Activated CD8-positive, alpha-beta T cell treated with anti-CD3 and anti-CD28 coated beads for 36 hours (primary cell): ENCODE data around the gene HAUS2. TPM values are rescaled to one million over a fixed set of nuclear protein-coding genes. Genes with fewer than 3 reads are reported as not detected.

Source experiments
- ATAC-seq: fragments of 200-7000 bp; cut with Tn5 transposase; one replicate; pipeline ENCODE4 v1.10.0; 2021; ENCODE audit warnings: mild to moderate bottlenecking, moderate library complexity
- CTCF ChIA-PET: fragments of 350-600 bp; sonication (Branson Sonifier 250); formaldehyde crosslinking; loops from one replicate; lab custom pipeline; 2021; ENCODE audit warnings: antibody characterized with exemption; lab: Charles Lee
- POLR2A ChIA-PET: fragments of 350-600 bp; sonication (Branson Sonifier 250); formaldehyde crosslinking; loops from one replicate; lab custom pipeline; 2021; ENCODE audit warnings: antibody characterized with exemption; lab: Charles Lee
- DNase-seq: peaks from one replicate; pipeline ENCODE4 v3.0.0-alpha.2; 2020
- H3K27ac Mint-ChIP-seq: one replicate; pipeline ENCODE4 v1.8.0; 2021; ENCODE audit warnings: mild to moderate bottlenecking, mixed read lengths
- H3K27me3 Mint-ChIP-seq: one replicate; pipeline ENCODE4 v1.8.0; 2021; ENCODE audit warnings: mixed read lengths
- H3K36me3 Mint-ChIP-seq: one replicate; pipeline ENCODE4 v1.8.0; 2021; ENCODE audit warnings: low read depth, mixed read lengths
- H3K4me1 Mint-ChIP-seq: one replicate; pipeline ENCODE4 v1.8.0; 2021; ENCODE audit warnings: low read depth, mixed read lengths
- H3K4me3 Mint-ChIP-seq: one replicate; pipeline ENCODE4 v1.8.0; 2021; ENCODE audit warnings: mild to moderate bottlenecking, moderate library complexity, mixed read lengths
- H3K9me3 Mint-ChIP-seq: one replicate; pipeline ENCODE4 v1.8.0; 2021; ENCODE audit warnings: mixed read lengths
- CTCF ChIP-seq: fragments of 200-600 bp; IDR thresholded peaks from one replicate; pipeline ENCODE4 v1.8.0; 2022; ENCODE audit warnings: antibody characterized with exemption, mild to moderate bottlenecking
- intact Hi-C: fragments of 100-400 bp; cut with micrococcal nuclease; formaldehyde crosslinking; loops from one replicate; pipeline ENCODE4 v1.10.0; 2022
- total RNA-seq, 2 experiments: library from RNA; stranded (reverse); gene quantifications; one replicate each; pipeline ENCODE4 v1.2.3, GENCODE V29; 2021

HAUS2 gene
- total RNA-seq, 2 experiments from 2014 or later, result 45.3 to 48.8 TPM

GRCh38 chr15:42523331-42523730 is 25.3 kb upstream of the HAUS2 start:
- CTCF ChIA-PET, result no interaction called here
- Mint-ChIP-seq H3K27ac (no peak overlapping the region), H3K27me3 (no peaks in the 10 kb centered on the region), H3K4me3 (no peak overlapping the region), H3K4me1 (no peaks in the 10 kb centered on the region), H3K36me3 (peaks cover 11% of the 10 kb centered on the region), H3K9me3 (no peaks in the 10 kb centered on the region)
- DNase-seq (no peak), ATAC-seq (no peak)
- TF ChIP-seq CTCF, result no peak
- POLR2A ChIA-PET, result no interaction called here
- intact Hi-C loops, result no loop called here

- TF ChIP-seq CTCF, result no peak
- peaks cover 7% of the 10 kb centered on the region for H3K36me3 Mint-ChIP-seq
- POLR2A ChIA-PET, result no interaction called here
- ATAC-seq (no peak), DNase-seq (no peak)
- CTCF ChIA-PET, result interaction anchor here (0.8 kb wide), 1 partner anchor 121 kb away, joined by 3 read pairs; no protein-coding TSS in a partner anchor
- no peaks in the 10 kb centered on the region for H3K27me3 Mint-ChIP-seq
- intact Hi-C loops, result no loop called here
- no peaks in the 10 kb centered on the region for H3K4me1 Mint-ChIP-seq
- no peak overlapping the region for H3K27ac Mint-ChIP-seq
- no peaks in the 10 kb centered on the region for H3K9me3 Mint-ChIP-seq
- H3K4me3 Mint-ChIP-seq, result no peak overlapping the region
Observed at GRCh38 chr15:42528970-42529369, 19.7 kb upstream of the HAUS2 start.

GRCh38 chr15:42533246-42533645 is 15.4 kb upstream of the HAUS2 start:
- Mint-ChIP-seq H3K9me3 (no peaks in the 10 kb centered on the region), H3K4me3 (no peak overlapping the region), H3K27ac (no peak overlapping the region), H3K4me1 (no peaks in the 10 kb centered on the region), H3K27me3 (no peaks in the 10 kb centered on the region), H3K36me3 (peaks cover 8% of the 10 kb centered on the region)
- ChIA-PET POLR2A (no interaction called here), CTCF (interaction anchor here (0.9 kb wide), 1 partner anchor 20 kb away, joined by 4 read pairs; no protein-coding TSS in a partner anchor)
- DNase-seq, result no peak
- no peak for ATAC-seq
- no peak for TF ChIP-seq CTCF
- intact Hi-C loops, result no loop called here

GRCh38 chr15:42544853-42545629 is 3.6 kb upstream of the HAUS2 start:
- ATAC-seq, result no peak
- ChIA-PET CTCF (interaction anchor here (1.0 kb wide), 1 partner anchor 73 kb away, joined by 3 read pairs; no protein-coding TSS in a partner anchor), POLR2A (interaction anchor here (2.4 kb wide), 1 partner anchor 54 kb away, joined by 8 read pairs; the partner anchor contains the start of gene ZNF106)
- no peak for DNase-seq
- peaks cover 33% of the 10 kb centered on the region for H3K4me1 Mint-ChIP-seq
- no peak overlapping the region for H3K4me3 Mint-ChIP-seq
- H3K27ac Mint-ChIP-seq, result no peak overlapping the region
- TF ChIP-seq CTCF, result no peak
- peaks cover 14% of the 10 kb centered on the region for H3K36me3 Mint-ChIP-seq
- H3K9me3 Mint-ChIP-seq, result no peaks in the 10 kb centered on the region
- H3K27me3 Mint-ChIP-seq, result no peaks in the 10 kb centered on the region
- intact Hi-C loops, result no loop called here

GRCh38 chr15:42547918-42548248 is 755 bp upstream of the HAUS2 start:
- no peak for ATAC-seq
- H3K4me1 Mint-ChIP-seq, result peaks cover 42% of the 10 kb centered on the region
- no peaks in the 10 kb centered on the region for H3K9me3 Mint-ChIP-seq
- H3K27me3 Mint-ChIP-seq, result no peaks in the 10 kb centered on the region
- CTCF ChIA-PET, result interaction anchor here (1.2 kb wide), 1 partner anchor 102 kb away, joined by 4 read pairs; no protein-coding TSS in a partner anchor
- peak overlapping the region; percentile 100 for H3K4me3 Mint-ChIP-seq
- no peak for TF ChIP-seq CTCF
- POLR2A ChIA-PET, result interaction anchor here (0.6 to 3.8 kb wide), 10 partner anchors 9 to 105 kb away, joined by 3 to 17 read pairs (median 3); partner anchors contain the start of genes STARD9 and ZNF106
- H3K36me3 Mint-ChIP-seq, result peaks cover 16% of the 10 kb centered on the region
- no peak for DNase-seq
- intact Hi-C loops, result no loop called here
- H3K27ac Mint-ChIP-seq, result peak overlapping the region; percentile 99
